ENCODE results near the gene DHRS4L2.
"Not testable (repeated sequence)": the region's sequence is repeated elsewhere in the genome, so short reads cannot be mapped to it uniquely, and the experiment has no call there.

DNA sequence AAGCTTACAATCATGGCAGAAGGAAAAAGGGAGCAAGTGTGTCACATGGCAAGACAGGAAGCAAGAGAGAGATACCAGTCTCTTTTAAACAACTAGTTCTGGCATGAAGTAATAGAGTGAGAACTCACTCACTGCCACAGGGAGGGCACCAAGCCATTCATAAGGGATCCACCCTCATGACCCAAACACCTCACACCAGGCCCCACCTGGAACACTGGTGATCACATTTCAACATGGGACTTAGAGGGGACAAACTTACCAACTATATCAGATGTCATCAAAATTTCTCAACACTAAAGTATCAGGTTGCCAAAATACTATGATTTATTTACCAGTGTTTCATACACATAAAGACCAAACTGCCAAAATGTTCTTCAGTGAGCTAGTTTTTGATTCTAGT is 27.8 kb upstream of the DHRS4L2 start:
- TF ChIP-seq, protein P1, sequence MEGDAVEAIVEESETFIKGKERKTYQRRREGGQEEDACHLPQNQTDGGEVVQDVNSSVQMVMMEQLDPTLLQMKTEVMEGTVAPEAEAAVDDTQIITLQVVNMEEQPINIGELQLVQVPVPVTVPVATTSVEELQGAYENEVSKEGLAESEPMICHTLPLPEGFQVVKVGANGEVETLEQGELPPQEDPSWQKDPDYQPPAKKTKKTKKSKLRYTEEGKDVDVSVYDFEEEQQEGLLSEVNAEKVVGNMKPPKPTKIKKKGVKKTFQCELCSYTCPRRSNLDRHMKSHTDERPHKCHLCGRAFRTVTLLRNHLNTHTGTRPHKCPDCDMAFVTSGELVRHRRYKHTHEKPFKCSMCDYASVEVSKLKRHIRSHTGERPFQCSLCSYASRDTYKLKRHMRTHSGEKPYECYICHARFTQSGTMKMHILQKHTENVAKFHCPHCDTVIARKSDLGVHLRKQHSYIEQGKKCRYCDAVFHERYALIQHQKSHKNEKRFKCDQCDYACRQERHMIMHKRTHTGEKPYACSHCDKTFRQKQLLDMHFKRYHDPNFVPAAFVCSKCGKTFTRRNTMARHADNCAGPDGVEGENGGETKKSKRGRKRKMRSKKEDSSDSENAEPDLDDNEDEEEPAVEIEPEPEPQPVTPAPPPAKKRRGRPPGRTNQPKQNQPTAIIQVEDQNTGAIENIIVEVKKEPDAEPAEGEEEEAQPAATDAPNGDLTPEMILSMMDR (IDR thresholded peaks at IDR 0.05; ENCODE audit: insufficient read depth, low read length): not testable (repeated sequence)
- TF ChIP-seq SPI1 (IDR thresholded peaks at IDR 0.05; ENCODE audit: borderline replicate concordance, low read depth); POLR2AphosphoS5 (IDR thresholded peaks at IDR 0.05; ENCODE audit: low read depth); GABPA (IDR thresholded peaks at IDR 0.05; ENCODE audit: low read depth): not testable (repeated sequence)
